GM12878 (cell line): Measurements from ENCODE around the gene PLEKHO1. TPM values are rescaled to one million over a fixed set of nuclear protein-coding genes. Genes with fewer than 3 reads are reported as not detected.
"Not testable (repeated sequence)": the region's sequence is repeated elsewhere in the genome, so short reads cannot be mapped to it uniquely, and the experiment has no call there.

Experiments used
- ATAC-seq: fragments of 200-7000 bp; cut with Tn5 transposase; 3 replicates; pipeline ENCODE4 v1.9.1; 2020; ENCODE audit warnings: mild to moderate bottlenecking, moderate library complexity
- BruUV-seq: library from RNA; stranded (reverse); fragments of 400-500 nt; replicated peaks from 2 replicates; lab custom pipeline; 2021; lab: Mats Ljungman, UMichigan
- CTCF ChIA-PET: fragments of 300-600 bp; sonication (Branson Sonifier 250); formaldehyde crosslinking; extraction: SDS; loops from one replicate; lab custom pipeline; 2021; ENCODE audit warnings: inconsistent platforms; lab: Yijun Ruan, JAX
- POLR2A ChIA-PET: fragments of 350-600 bp; formaldehyde crosslinking; extraction: SDS; loops from one replicate; lab custom pipeline; 2021; ENCODE audit warnings: inconsistent platforms; lab: Charles Lee
- RAD21 ChIA-PET: fragments of 300-600 bp; sonication (Branson Sonifier 250); formaldehyde crosslinking; loops from one replicate; lab custom pipeline; 2023; ENCODE audit warnings: antibody characterized with exemption; ENCODE audit not compliant: unreplicated experiment; lab: Charles Lee
- SMC1A ChIA-PET: fragments of 300-600 bp; sonication (Branson Sonifier 250); formaldehyde crosslinking; loops from one replicate; lab custom pipeline; 2023; ENCODE audit not compliant: unreplicated experiment, uncharacterized antibody; lab: Charles Lee
- DNase-seq: peaks from one replicate; pipeline ENCODE4 v3.0.0-alpha.2; 2011; ENCODE audit warnings: low read depth, low spot score
- FAIRE-seq: peaks from 3 replicates; lab custom pipeline; 2011; peaks lifted over from hg19 to GRCh38; lab: Jason Lieb, UNC
- H2AFZ ChIP-seq: 2 replicates; pipeline ENCODE4 v1.6.0; 2011; ENCODE audit warnings: low read depth, low read length, control low read depth; ENCODE audit not compliant: control insufficient read depth
- H3K27ac ChIP-seq: 2 replicates; pipeline ENCODE4 v1.5.1; 2011; ENCODE audit warnings: control low read depth; ENCODE audit not compliant: control insufficient read depth, insufficient read depth
- H3K27me3 ChIP-seq, 2 experiments: replicated peaks in 1 of 2; 2 replicates each; pipeline versions ENCODE4 v1.6.0 to v1.6.1; 2011; ENCODE audit warnings: low read length in 1 of 2; ENCODE audit not compliant: control insufficient read depth in 2 of 2, insufficient read depth in 2 of 2
- H3K36me3 ChIP-seq, 2 experiments: 2 replicates each; pipeline ENCODE4 v1.5.1; 2011; ENCODE audit warnings: low read length in 1 of 2; ENCODE audit not compliant: control insufficient read depth in 2 of 2, insufficient read depth in 2 of 2
- H3K4me1 ChIP-seq: 2 replicates; pipeline ENCODE4 v1.6.1; 2011; ENCODE audit warnings: mild to moderate bottlenecking, low read length, moderate library complexity, mixed read lengths; ENCODE audit not compliant: control insufficient read depth, insufficient read depth
- H3K4me2 ChIP-seq: 2 replicates; pipeline ENCODE4 v1.6.0; 2011; ENCODE audit warnings: control low read depth; ENCODE audit not compliant: control insufficient read depth, insufficient read depth
- H3K4me3 ChIP-seq: fragments of 200-600 bp; sonication (generic); 2 replicates; pipeline ENCODE4 v1.5.1; 2016
- H3K79me2 ChIP-seq: 2 replicates; pipeline ENCODE4 v1.6.0; 2011; ENCODE audit warnings: low read length; ENCODE audit not compliant: control insufficient read depth, insufficient read depth
- H3K9ac ChIP-seq: 2 replicates; pipeline ENCODE4 v1.8.0; 2011; ENCODE audit warnings: low read length, control low read depth, mixed read lengths; ENCODE audit not compliant: control insufficient read depth, insufficient read depth
- H3K9me3 ChIP-seq: replicated peaks from 3 replicates; pipeline ENCODE4 v1.5.1; 2011; ENCODE audit warnings: mild to moderate bottlenecking, low read length; ENCODE audit not compliant: control insufficient read depth, insufficient read depth
- H4K20me1 ChIP-seq: 2 replicates; pipeline ENCODE4 v1.6.0; 2011; ENCODE audit not compliant: control insufficient read depth, insufficient read depth
- ATF3 ChIP-seq: IDR thresholded peaks from 2 replicates; pipeline ENCODE4 v1.6.1; 2011; ENCODE audit warnings: low read depth, mild to moderate bottlenecking, low read length, moderate library complexity, borderline replicate concordance; ENCODE audit errors: extremely low read depth
- CHD1 ChIP-seq: IDR thresholded peaks from 2 replicates; pipeline ENCODE4 v1.6.1; 2012; ENCODE audit warnings: low read depth, low read length, improper control_type of control experiment
- DPF2 ChIP-seq: fragments of 450-650 bp; IDR thresholded peaks from 2 replicates; pipeline ENCODE4 v1.6.1; 2017; ENCODE audit warnings: mild to moderate bottlenecking
- FOXK2 ChIP-seq: fragments of 450-650 bp; IDR thresholded peaks from 2 replicates; pipeline ENCODE4 v1.6.1; 2017; ENCODE audit warnings: mild to moderate bottlenecking, moderate library complexity
- GABPA ChIP-seq: IDR thresholded peaks from 2 replicates; pipeline ENCODE4 v1.6.1; 2014; ENCODE audit warnings: antibody characterized with exemption, low read depth, mild to moderate bottlenecking, inconsistent platforms
- HCFC1 ChIP-seq: fragments of 150-350 bp; IDR thresholded peaks from 2 replicates; pipeline ENCODE4 v1.6.1; 2014; ENCODE audit warnings: low read length
- IKZF2 ChIP-seq, 2 experiments: fragments of 450-650 bp; IDR thresholded peaks; 2 replicates each; pipeline ENCODE4 v1.6.1; 2017; ENCODE audit warnings: mild to moderate bottlenecking in 2 of 2, moderate library complexity in 2 of 2
- NKRF ChIP-seq: fragments of 450-650 bp; conservative IDR thresholded peaks from 2 replicates; pipeline ENCODE4 v1.6.1; 2017; ENCODE audit warnings: mild to moderate bottlenecking, moderate library complexity
- RAD51 ChIP-seq: fragments of 450-650 bp; IDR thresholded peaks from 2 replicates; pipeline ENCODE4 v1.6.1; 2016; ENCODE audit warnings: moderate library complexity, mild to moderate bottlenecking, inconsistent platforms
- TARDBP ChIP-seq: IDR thresholded peaks from 2 replicates; pipeline ENCODE4 v1.6.1; 2016; ENCODE audit warnings: borderline replicate concordance
- WGBS: methylation state at CpG from one replicate; pipeline ENCODE4 v1.1.6; 2016; ENCODE audit warnings: low lambda C conversion rate; ENCODE audit not compliant: insufficient replicate concordance, insufficient coverage; ENCODE audit errors: missing lambda C conversion rate; 5-methylcytosine and 5-hydroxymethylcytosine counted together
- in situ Hi-C: fragments of 300-500 bp; cut with MboI; formaldehyde crosslinking; loops from 9 replicates; pipeline ENCODE4 v1.14.3; 2018; ENCODE audit warnings: mixed read lengths
- intact Hi-C: fragments of 100-400 bp; cut with micrococcal nuclease; formaldehyde crosslinking; loops from one replicate; pipeline ENCODE4 v1.14.2; 2022; ENCODE audit not compliant: unreplicated experiment
- polyA plus RNA-seq, 11 experiments: library from polyadenylated mRNA; depleted of rRNA in 4 of 11; unstranded in 6 of 11; stranded (reverse) in 5 of 11; fragments of >200 nt; fragmentation: Nextera tagmentation in 4 of 11; fragmentation: Illumina TruSeq in 1 of 11; extraction: Ambion mirVana in 4 of 11; extraction: Trizol in 1 of 11; gene quantifications; 1 replicate in 1 of 11; 2 replicates in 10 of 11; pipeline versions ENCODE4 v1.2.1 to v1.2.3, GENCODE V29; 2011 to 2016; ENCODE audit warnings: inconsistent platforms in 2 of 11, missing spikeins in 2 of 11, low read depth in 1 of 11
- total RNA-seq, 4 experiments: library from RNA; depleted of rRNA in 3 of 4; stranded (reverse); fragments of >200 nt in 3 of 4; fragmentation: Illumina TruSeq in 1 of 4; extraction: Trizol in 1 of 4; gene quantifications; 2 replicates each; pipeline versions ENCODE4 v1.2.1 to v1.2.3, GENCODE V29; 2013 to 2021
- TF ChIP-seq, protein P1 (sequence below): IDR thresholded peaks from 2 replicates; pipeline ENCODE4 v1.6.1; 2012; ENCODE audit warnings: low read length, inconsistent platforms

Gene PLEKHO1
- total and polyA plus RNA-seq, 10 of the 15 experiments (the other 5 are each of a cell fraction or from before 2014, with no cell fraction given): 5.3 to 184 (median 88.8) TPM

GRCh38 chr1:150132372-150132771 is 17.3 kb upstream of the PLEKHO1 start (continued):
- TF ChIP-seq HCFC1 (no peak), ATF3 (no peak), GABPA (no peak), RAD51 (no peak), CHD1 (no peak)
- TF ChIP-seq, protein P1, sequence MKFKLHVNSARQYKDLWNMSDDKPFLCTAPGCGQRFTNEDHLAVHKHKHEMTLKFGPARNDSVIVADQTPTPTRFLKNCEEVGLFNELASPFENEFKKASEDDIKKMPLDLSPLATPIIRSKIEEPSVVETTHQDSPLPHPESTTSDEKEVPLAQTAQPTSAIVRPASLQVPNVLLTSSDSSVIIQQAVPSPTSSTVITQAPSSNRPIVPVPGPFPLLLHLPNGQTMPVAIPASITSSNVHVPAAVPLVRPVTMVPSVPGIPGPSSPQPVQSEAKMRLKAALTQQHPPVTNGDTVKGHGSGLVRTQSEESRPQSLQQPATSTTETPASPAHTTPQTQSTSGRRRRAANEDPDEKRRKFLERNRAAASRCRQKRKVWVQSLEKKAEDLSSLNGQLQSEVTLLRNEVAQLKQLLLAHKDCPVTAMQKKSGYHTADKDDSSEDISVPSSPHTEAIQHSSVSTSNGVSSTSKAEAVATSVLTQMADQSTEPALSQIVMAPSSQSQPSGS: no peak

- intact Hi-C loops: no loop called here
- in situ Hi-C loops: no loop called here
- H3K27me3 ChIP-seq: no peaks in the 10 kb centered on the region
- no peaks in the 10 kb centered on the region for H3K9me3 ChIP-seq
- BruUV-seq: no TSS peak
- no peak for ATAC-seq
- H3K79me2 ChIP-seq: no peaks in the 10 kb centered on the region
- TF ChIP-seq DPF2: no peak
- no peak for TF ChIP-seq FOXK2
- TF ChIP-seq TARDBP: no peak
- no peak for TF ChIP-seq IKZF2 (IDR thresholded peaks at IDR 0.05)
- no peak for TF ChIP-seq NKRF
- 100% methylated on average over 1 of the region's 1 CpG for WGBS
- no peak overlapping the region for H3K9ac ChIP-seq
- H3K27ac ChIP-seq: no peak overlapping the region
- DNase-seq: no peak
- SMC1A ChIA-PET: no interaction called here
- H3K36me3 ChIP-seq: no peaks in the 10 kb centered on the region
- CTCF ChIA-PET: interaction anchor here (0.7 to 1.7 kb wide), 3 partner anchors 25 to 129 kb away, joined by 3 to 7 read pairs (median 3); no protein-coding TSS in a partner anchor
- H3K4me2 ChIP-seq: no peak overlapping the region
- H3K4me1 ChIP-seq: peaks cover 1% of the 10 kb centered on the region; the same call in 1 of the 2 replicates
- POLR2A ChIA-PET: interaction anchor here (0.7 kb wide), 1 partner anchor 243 kb away, joined by 3 read pairs; no protein-coding TSS in a partner anchor
- FAIRE-seq: no peak
- no peak overlapping the region for H3K4me3 ChIP-seq
- RAD21 ChIA-PET: no interaction called here
- no peaks in the 10 kb centered on the region for H4K20me1 ChIP-seq
- H2AFZ ChIP-seq: no peak overlapping the region
These were observed 15.2 kb upstream of the PLEKHO1 start for GRCh38 chr1:150134537-150134936.

GRCh38 chr1:150135400-150135799 is 14.3 kb upstream of the PLEKHO1 start:
- FAIRE-seq, H3K4me2 ChIP-seq, H3K27me3 ChIP-seq, ATAC-seq, H3K9me3 ChIP-seq, in situ Hi-C loops, RAD21 ChIA-PET, H3K9ac ChIP-seq, H3K27ac ChIP-seq, H3K4me3 ChIP-seq, H4K20me1 ChIP-seq, H3K79me2 ChIP-seq, SMC1A ChIA-PET, BruUV-seq, H2AFZ ChIP-seq, DNase-seq, H3K4me1 ChIP-seq, intact Hi-C loops, H3K36me3 ChIP-seq, POLR2A ChIA-PET: not testable (repeated sequence)
- CTCF ChIA-PET: interaction anchor here (1.7 kb wide), 2 partner anchors 26 to 52 kb away, joined by 3 to 7 read pairs; no protein-coding TSS in a partner anchor
- 97% methylated on average over 6 of the region's 6 CpGs for WGBS
